GM23338 (cell line): Measurements from ENCODE around the gene ZBTB18.

Experiments
- CREB1 ChIP-seq: fragments of 250-450 bp; sonication (Bioruptor Pico); IDR thresholded peaks from 2 replicates; pipeline ENCODE4 v1.5.0; 2020; ENCODE audit warnings: low read depth, mild to moderate bottlenecking, moderate library complexity
- EZH2 ChIP-seq: fragments of 200-600 bp; sonication (generic); IDR thresholded peaks from one replicate; pipeline ENCODE4 v1.8.0; 2017; ENCODE audit warnings: antibody characterized with exemption, mild to moderate bottlenecking, low read depth; ENCODE audit not compliant: unreplicated experiment
- EZH2phosphoT487 ChIP-seq: fragments of 200-600 bp; sonication (generic); IDR thresholded peaks from one replicate; pipeline ENCODE4 v1.8.1; 2018; ENCODE audit warnings: antibody characterized with exemption; ENCODE audit not compliant: unreplicated experiment
- POLR2AphosphoS5 ChIP-seq: IDR thresholded peaks from 2 replicates; pipeline ENCODE4 v1.6.1; 2016; ENCODE audit warnings: antibody characterized with exemption, low read depth
- STAT1 ChIP-seq: IDR thresholded peaks from one replicate; pipeline ENCODE4 v1.6.1; 2016; ENCODE audit warnings: antibody characterized with exemption; ENCODE audit not compliant: unreplicated experiment
- TF ChIP-seq, protein P1 (sequence below), 2 experiments: fragments of 200-600 bp in 1 of 2; sonication (generic) in 1 of 2; conservative IDR thresholded peaks; 2 replicates each; pipeline versions ENCODE4 v1.5.1 to v1.6.1; 2016 to 2017; ENCODE audit warnings: antibody characterized with exemption in 2 of 2, low read depth in 2 of 2, mild to moderate bottlenecking in 2 of 2, moderate library complexity in 1 of 2

DNA sequence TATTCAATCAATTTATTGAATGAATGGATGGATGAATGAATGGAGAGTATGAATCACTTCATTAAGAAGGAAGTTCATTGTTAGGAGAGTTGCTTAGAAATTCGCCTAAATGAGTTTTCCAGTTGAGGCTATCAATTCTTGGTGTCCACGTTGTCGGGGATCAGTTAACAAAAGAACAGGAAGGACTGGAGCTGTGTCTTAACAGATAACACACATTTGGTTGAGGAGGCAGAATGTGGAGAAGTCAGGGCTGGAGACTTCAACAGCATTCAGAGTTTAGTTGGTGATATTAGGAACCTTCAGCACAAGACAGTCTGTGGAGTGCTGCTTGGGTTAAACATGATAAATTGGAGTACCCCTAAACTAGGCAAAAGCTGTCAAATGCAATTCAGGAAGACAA, 33.7 kb downstream of the ZBTB18 start:
- TF ChIP-seq, protein P1, sequence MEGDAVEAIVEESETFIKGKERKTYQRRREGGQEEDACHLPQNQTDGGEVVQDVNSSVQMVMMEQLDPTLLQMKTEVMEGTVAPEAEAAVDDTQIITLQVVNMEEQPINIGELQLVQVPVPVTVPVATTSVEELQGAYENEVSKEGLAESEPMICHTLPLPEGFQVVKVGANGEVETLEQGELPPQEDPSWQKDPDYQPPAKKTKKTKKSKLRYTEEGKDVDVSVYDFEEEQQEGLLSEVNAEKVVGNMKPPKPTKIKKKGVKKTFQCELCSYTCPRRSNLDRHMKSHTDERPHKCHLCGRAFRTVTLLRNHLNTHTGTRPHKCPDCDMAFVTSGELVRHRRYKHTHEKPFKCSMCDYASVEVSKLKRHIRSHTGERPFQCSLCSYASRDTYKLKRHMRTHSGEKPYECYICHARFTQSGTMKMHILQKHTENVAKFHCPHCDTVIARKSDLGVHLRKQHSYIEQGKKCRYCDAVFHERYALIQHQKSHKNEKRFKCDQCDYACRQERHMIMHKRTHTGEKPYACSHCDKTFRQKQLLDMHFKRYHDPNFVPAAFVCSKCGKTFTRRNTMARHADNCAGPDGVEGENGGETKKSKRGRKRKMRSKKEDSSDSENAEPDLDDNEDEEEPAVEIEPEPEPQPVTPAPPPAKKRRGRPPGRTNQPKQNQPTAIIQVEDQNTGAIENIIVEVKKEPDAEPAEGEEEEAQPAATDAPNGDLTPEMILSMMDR (conservative IDR thresholded peaks at IDR 0.05; ENCODE audit: low read depth in 2 of 2): no peak
- TF ChIP-seq POLR2AphosphoS5: no peak
- no peak for TF ChIP-seq STAT1
- no peak for TF ChIP-seq CREB1 (CRISPR knock-in tag)
- no peak for TF ChIP-seq EZH2phosphoT487
- TF ChIP-seq EZH2: no peak
